HFFc6 (cell line): ENCODE data around the gene CSTF2T. TPM values are rescaled to one million over a fixed set of nuclear protein-coding genes. Genes with fewer than 3 reads are reported as not detected.

Source experiments
- DNase-seq: peaks from one replicate; pipeline ENCODE4 v3.0.0-alpha.2; 2018
- H3K27ac Mint-ChIP-seq: 2 replicates; pipeline ENCODE4 v1.8.0; 2020; ENCODE audit warnings: mild to moderate bottlenecking, mixed read lengths
- H3K27me3 Mint-ChIP-seq: 2 replicates; pipeline ENCODE4 v1.8.0; 2021; ENCODE audit warnings: mild to moderate bottlenecking, moderate library complexity, mixed read lengths; ENCODE audit not compliant: insufficient read depth
- H3K36me3 Mint-ChIP-seq: 2 replicates; pipeline ENCODE4 v1.8.0; 2021; ENCODE audit warnings: low read depth, mixed read lengths
- H3K4me1 Mint-ChIP-seq: 2 replicates; pipeline ENCODE4 v1.8.0; 2020; ENCODE audit warnings: low read depth, mixed read lengths
- H3K4me3 Mint-ChIP-seq: 2 replicates; pipeline ENCODE4 v1.8.0; 2020; ENCODE audit warnings: mild to moderate bottlenecking, moderate library complexity, mixed read lengths
- H3K9me3 Mint-ChIP-seq: 2 replicates; pipeline ENCODE4 v1.8.0; 2020; ENCODE audit warnings: mild to moderate bottlenecking, mixed read lengths
- CTCF ChIP-seq: fragments of 200-600 bp; sonication (generic); IDR thresholded peaks from 2 replicates; pipeline ENCODE4 v1.5.0; 2021; ENCODE audit warnings: antibody characterized with exemption, mild to moderate bottlenecking
- total RNA-seq, 6 experiments: library from RNA; stranded (reverse); fragmentation: NEBNext Ultra II Directional; extraction: Animal tissue kit (Norgen Biotek cat#: 25700); gene quantifications; 2 replicates in 1 of 6; 3 replicates in 5 of 6; pipeline ENCODE4 v1.2.3, GENCODE V29; 2021

CSTF2T gene
- total RNA-seq, 6 experiments from 2014 or later = 12.4 to 15.8 (median 15.6) TPM

GRCh38 chr10:51716981-51717380 is 17.6 kb upstream of the CSTF2T start:
- Mint-ChIP-seq H3K4me3 (no peak overlapping the region), H3K9me3 (no peaks in the 10 kb centered on the region), H3K36me3 (no peaks in the 10 kb centered on the region), H3K27ac (no peak overlapping the region), H3K27me3 (peaks cover 2% of the 10 kb centered on the region; the same call in 1 of the 2 replicates), H3K4me1 (peaks cover 15% of the 10 kb centered on the region)
- no peak for TF ChIP-seq CTCF
- DNase-seq = no peak

GRCh38 chr10:51711519-51711891 is 12.1 kb upstream of the CSTF2T start:
- H3K4me1 Mint-ChIP-seq = no peaks in the 10 kb centered on the region
- TF ChIP-seq CTCF = no peak
- H3K4me3 Mint-ChIP-seq = no peak overlapping the region
- no peaks in the 10 kb centered on the region for H3K9me3 Mint-ChIP-seq
- DNase-seq = no peak
- H3K27ac Mint-ChIP-seq = no peak overlapping the region
- H3K27me3 Mint-ChIP-seq = no peaks in the 10 kb centered on the region
- no peaks in the 10 kb centered on the region for H3K36me3 Mint-ChIP-seq

- no peak for DNase-seq
- Mint-ChIP-seq H3K9me3 (no peaks in the 10 kb centered on the region), H3K4me3 (no peak overlapping the region), H3K27ac (no peak overlapping the region), H3K4me1 (no peaks in the 10 kb centered on the region), H3K27me3 (no peaks in the 10 kb centered on the region), H3K36me3 (no peaks in the 10 kb centered on the region)
- no peak for TF ChIP-seq CTCF
These were observed 10.1 kb upstream of the CSTF2T start for GRCh38 chr10:51709324-51709972.

GRCh38 chr10:51708609-51709008 is 9.2 kb upstream of the CSTF2T start:
- Mint-ChIP-seq H3K27ac (no peak overlapping the region), H3K9me3 (no peaks in the 10 kb centered on the region), H3K4me3 (no peak overlapping the region), H3K27me3 (no peaks in the 10 kb centered on the region), H3K36me3 (no peaks in the 10 kb centered on the region), H3K4me1 (no peaks in the 10 kb centered on the region)
- no peak for TF ChIP-seq CTCF
- no peak for DNase-seq

GRCh38 chr10:51707821-51708424 is 8.5 kb upstream of the CSTF2T start:
- Mint-ChIP-seq H3K4me3 (no peak overlapping the region), H3K36me3 (no peaks in the 10 kb centered on the region), H3K27me3 (no peaks in the 10 kb centered on the region), H3K4me1 (no peaks in the 10 kb centered on the region), H3K27ac (no peak overlapping the region), H3K9me3 (no peaks in the 10 kb centered on the region)
- no peak for TF ChIP-seq CTCF
- DNase-seq = no peak
